Small intestine (tissue), 16 donors: Measurements from ENCODE around the gene MRPL17. TPM values are rescaled to one million over a fixed set of nuclear protein-coding genes. Genes with fewer than 3 reads are reported as not detected.
A peak's percentile ranks its signal among the peaks of the same experiment; 100 is the strongest.

ENCODE experiments used
- DNase-seq, 2 donors: peaks; one replicate each; pipeline versions ENCODE4 v3.0.0 to v3.0.0-alpha.2; 2013
- FAIRE-seq: peaks from 2 replicates; lab custom pipeline; 2012; peaks lifted over from hg19 to GRCh38; lab: Jason Lieb, UNC
- H3K27ac ChIP-seq, 3 donors: one replicate each; pipeline ENCODE4 v1.5.1; 2013; ENCODE audit warnings: low read length in 2 of 3, mild to moderate bottlenecking in 2 of 3, control low read depth in 1 of 3, inconsistent platforms in 1 of 3, low read depth in 1 of 3, moderate library complexity in 1 of 3
- H3K27me3 ChIP-seq, 3 donors: one replicate each; pipeline ENCODE4 v1.6.1; 2013; ENCODE audit warnings: low read length in 3 of 3, inconsistent platforms in 1 of 3; ENCODE audit not compliant: control insufficient read depth in 3 of 3, insufficient read depth in 3 of 3
- H3K36me3 ChIP-seq, 3 donors: one replicate each; pipeline ENCODE4 v1.6.1; 2013; ENCODE audit warnings: low read length in 3 of 3, inconsistent platforms in 1 of 3, low read depth in 1 of 3, mild to moderate bottlenecking in 1 of 3, moderate library complexity in 1 of 3; ENCODE audit not compliant: control insufficient read depth in 3 of 3, insufficient read depth in 2 of 3
- H3K4me1 ChIP-seq, 3 donors: one replicate each; pipeline ENCODE4 v1.6.1; 2013; ENCODE audit warnings: low read length in 2 of 3, inconsistent platforms in 1 of 3, low read depth in 1 of 3, mild to moderate bottlenecking in 1 of 3, moderate library complexity in 1 of 3; ENCODE audit not compliant: control insufficient read depth in 3 of 3, insufficient read depth in 2 of 3
- H3K4me3 ChIP-seq, 3 donors: one replicate each; pipeline ENCODE4 v1.5.1; 2013; ENCODE audit warnings: low read length in 3 of 3, control low read depth in 1 of 3, inconsistent platforms in 1 of 3, low read depth in 1 of 3, mild to moderate bottlenecking in 1 of 3, moderate library complexity in 1 of 3
- H3K9me3 ChIP-seq, 2 donors: one replicate each; pipeline ENCODE4 v1.6.1; 2013; ENCODE audit warnings: low read depth in 1 of 2, low read length in 1 of 2; ENCODE audit not compliant: control insufficient read depth in 2 of 2, insufficient read depth in 1 of 2
- WGBS, 3 donors: extraction: QIAGEN DNeasy Blood & Tissue Kit; methylation state at CpG; one replicate each; pipeline ENCODE4 v1.1.7; 2013; 5-methylcytosine and 5-hydroxymethylcytosine counted together
- long read RNA-seq, 10 donors: transcript quantifications; one replicate each; lab custom pipeline, GENCODE V29; 2026
- polyA plus RNA-seq, 4 donors: library from polyadenylated mRNA; stranded (reverse) in 3 of 4; unstranded in 1 of 4; fragments of 200-250 nt in 3 of 4; fragments of 120-200 nt in 1 of 4; gene quantifications; one replicate each; pipeline versions ENCODE4 v1.2.1 to v1.2.3, GENCODE V29; 2013
- donor health status: healthy with polysubstance abuse.
- donor health status: control.
- donor health status: control.
- donor health status: Bipolar disorder and iron deficiency.
- donor health status: healthy.

Gene MRPL17
- 10 to 100 TPM; 17.8 to 64.5 (median 34.2) TPM for polyA plus RNA-seq
- long read RNA-seq, donor 1, transcript MRPL17-202 (2 exons, 1,002 nt): minor isoform, 34 of 148 reads
- long read RNA-seq, donor 1, transcript MRPL17-201 (3 exons, 1,969 nt): major isoform, 113 of 148 reads
- long read RNA-seq, donor 1, partial matches to known transcripts: 0 of 148 reads
- long read RNA-seq, donor 1, other reads (novel, unspliced or antisense): 0 of 148 reads
- long read RNA-seq, donor 2, transcript MRPL17-201 (3 exons, 1,969 nt): major isoform, 10 of 18 reads
- long read RNA-seq, donor 2, transcript MRPL17-202 (2 exons, 1,002 nt): minor isoform, 8 of 18 reads
- long read RNA-seq, donor 2, partial matches to known transcripts: 0 of 18 reads
- long read RNA-seq, donor 2, other reads (novel, unspliced or antisense): 0 of 18 reads
- long read RNA-seq, donor 3, transcript MRPL17-201 (3 exons, 1,969 nt): major isoform, 22 of 41 reads
- long read RNA-seq, donor 3, transcript MRPL17-202 (2 exons, 1,002 nt): minor isoform, 19 of 41 reads
- long read RNA-seq, donor 3, partial matches to known transcripts: 0 of 41 reads
- long read RNA-seq, donor 3, other reads (novel, unspliced or antisense): 0 of 41 reads
- long read RNA-seq, donor 4, partial matches to known transcripts: 0 of 1 reads
- long read RNA-seq, donor 4, other reads (novel, unspliced or antisense): 0 of 1 reads
- long read RNA-seq, donor 5, transcript MRPL17-202 (2 exons, 1,002 nt): minor isoform, 5 of 16 reads
- long read RNA-seq, donor 5, transcript MRPL17-201 (3 exons, 1,969 nt): major isoform, 11 of 16 reads
- long read RNA-seq, donor 5, partial matches to known transcripts: 0 of 16 reads
- long read RNA-seq, donor 5, other reads (novel, unspliced or antisense): 0 of 16 reads
- long read RNA-seq, donor 6, transcript MRPL17-201 (3 exons, 1,969 nt): major isoform, 37 of 53 reads
- long read RNA-seq, donor 6, transcript MRPL17-202 (2 exons, 1,002 nt): minor isoform, 15 of 53 reads
- long read RNA-seq, donor 6, partial matches to known transcripts: 0 of 53 reads
- long read RNA-seq, donor 6, other reads (novel, unspliced or antisense): 0 of 53 reads
- long read RNA-seq, donor 7: 0 reads
- long read RNA-seq, donor 8, partial matches to known transcripts: 0 of 3 reads
- long read RNA-seq, donor 8, other reads (novel, unspliced or antisense): 0 of 3 reads
- long read RNA-seq, donor 9, transcript MRPL17-202 (2 exons, 1,002 nt): minor isoform, 5 of 11 reads
- long read RNA-seq, donor 9, transcript MRPL17-201 (3 exons, 1,969 nt): major isoform, 6 of 11 reads
- long read RNA-seq, donor 9, partial matches to known transcripts: 0 of 11 reads
- long read RNA-seq, donor 9, other reads (novel, unspliced or antisense): 0 of 11 reads
- long read RNA-seq, donor 10, transcript MRPL17-202 (2 exons, 1,002 nt): minor isoform, 11 of 51 reads
- long read RNA-seq, donor 10, transcript MRPL17-201 (3 exons, 1,969 nt): major isoform, 39 of 51 reads
- long read RNA-seq, donor 10, partial matches to known transcripts: 0 of 51 reads
- long read RNA-seq, donor 10, other reads (novel, unspliced or antisense): 0 of 51 reads

GRCh38 chr11:6682936-6683861 is at the start of gene MRPL17:
TSS of gene MRPL17 (minus strand) at chr11:6683340. CDS start at chr11:6683296, 44 bp downstream.
- WGBS, 3 donors: 0% methylated on average over 70 of the region's 70 CpGs
- peaks cover 4 to 9% (median 6%) of the 10 kb centered on the region in 3 donors for H3K4me1 ChIP-seq
- H3K27ac ChIP-seq: peak within 1 kb of the TSS; percentile 56 to 95 (median 86)
- DNase-seq (peak; percentile 100), FAIRE-seq (no peak)
- peak within 1 kb of the TSS; percentile 59 to 85 (median 74) for H3K4me3 ChIP-seq
- no peaks in the 10 kb centered on the region for H3K27me3 ChIP-seq
- no peaks in the 10 kb centered on the region for H3K9me3 ChIP-seq
- peaks cover 0 to 12% (median 2%) of the 10 kb centered on the region in 3 donors for H3K36me3 ChIP-seq

GRCh38 chr11:6727971-6728760 is 45.0 kb upstream of the MRPL17 start:
- no peaks in the 10 kb centered on the region for H3K27me3 ChIP-seq
- no peaks in the 10 kb centered on the region for H3K9me3 ChIP-seq
- no peaks in the 10 kb centered on the region for H3K4me1 ChIP-seq
- H3K27ac ChIP-seq: no peak overlapping the region
- H3K36me3 ChIP-seq: no peaks in the 10 kb centered on the region
- FAIRE-seq (no peak), DNase-seq (no peak)
- H3K4me3 ChIP-seq: no peak overlapping the region
- WGBS, 3 donors: 64 to 76% (median 66%) methylated on average over 6 of the region's 6 CpGs

- WGBS, 3 donors: 34 to 65% (median 42%) methylated on average over 2 of the region's 2 CpGs
- no peak for DNase-seq
- peaks cover 0 to 2% (median 0%) of the 10 kb centered on the region in 3 donors for H3K36me3 ChIP-seq
- no peaks in the 10 kb centered on the region for H3K27me3 ChIP-seq
- H3K9me3 ChIP-seq: no peaks in the 10 kb centered on the region
- H3K4me3 ChIP-seq: no peak overlapping the region
- no peak overlapping the region for H3K27ac ChIP-seq
- H3K4me1 ChIP-seq: no peaks in the 10 kb centered on the region
- FAIRE-seq: no peak
These were observed 42.3 kb upstream of the MRPL17 start for GRCh38 chr11:6725386-6725896.

- H3K4me1 ChIP-seq: no peaks in the 10 kb centered on the region
- H3K27ac ChIP-seq: no peak overlapping the region
- 60 to 81% (median 74%) methylated on average over 1 of the region's 1 CpG for WGBS, 3 donors
- no peak overlapping the region for H3K4me3 ChIP-seq
- H3K9me3 ChIP-seq: no peaks in the 10 kb centered on the region
- peaks cover 0 to 2% (median 0%) of the 10 kb centered on the region in 3 donors for H3K36me3 ChIP-seq
- DNase-seq (no peak), FAIRE-seq (no peak)
- H3K27me3 ChIP-seq: no peaks in the 10 kb centered on the region
These were observed 40.9 kb upstream of the MRPL17 start for GRCh38 chr11:6724013-6724412.

GRCh38 chr11:6721343-6721742 is 38.2 kb upstream of the MRPL17 start:
- Histone ChIP-seq H3K36me3 (peaks cover 0 to 2% (median 0%) of the 10 kb centered on the region in 3 donors), H3K27me3 (no peaks in the 10 kb centered on the region), H3K9me3 (no peaks in the 10 kb centered on the region), H3K27ac (no peak overlapping the region), H3K4me1 (no peaks in the 10 kb centered on the region), H3K4me3 (no peak overlapping the region)
- 86 to 95% (median 89%) methylated on average over 1 of the region's 1 CpG for WGBS, 3 donors
- DNase-seq (no peak), FAIRE-seq (no peak)

- no peak overlapping the region for H3K4me3 ChIP-seq
- no peaks in the 10 kb centered on the region for H3K27me3 ChIP-seq
- FAIRE-seq (no peak), DNase-seq (no peak)
- H3K9me3 ChIP-seq: no peaks in the 10 kb centered on the region
- H3K27ac ChIP-seq: no peak overlapping the region
- H3K36me3 ChIP-seq: peaks cover 0 to 2% (median 0%) of the 10 kb centered on the region in 3 donors
- WGBS, 3 donors: 36 to 58% (median 52%) methylated on average over 1 of the region's 1 CpG
- no peaks in the 10 kb centered on the region for H3K4me1 ChIP-seq
These were observed 36.4 kb upstream of the MRPL17 start for GRCh38 chr11:6719576-6719975.
